GM23248 (cell line): Measurements from ENCODE around the gene SLC9A9.

Experiments
- EZH2 ChIP-seq: fragments of 200-600 bp; sonication (generic); IDR thresholded peaks from 2 replicates; pipeline ENCODE4 v1.6.1; 2018; ENCODE audit warnings: antibody characterized with exemption, mild to moderate bottlenecking; ENCODE audit not compliant: insufficient read depth, poor library complexity, severe bottlenecking
- EZH2phosphoT487 ChIP-seq: fragments of 200-600 bp; sonication (generic); IDR thresholded peaks from 2 replicates; pipeline ENCODE4 v1.6.1; 2018; ENCODE audit warnings: antibody characterized with exemption, moderate library complexity, mild to moderate bottlenecking, low read depth; ENCODE audit not compliant: insufficient read depth

DNA sequence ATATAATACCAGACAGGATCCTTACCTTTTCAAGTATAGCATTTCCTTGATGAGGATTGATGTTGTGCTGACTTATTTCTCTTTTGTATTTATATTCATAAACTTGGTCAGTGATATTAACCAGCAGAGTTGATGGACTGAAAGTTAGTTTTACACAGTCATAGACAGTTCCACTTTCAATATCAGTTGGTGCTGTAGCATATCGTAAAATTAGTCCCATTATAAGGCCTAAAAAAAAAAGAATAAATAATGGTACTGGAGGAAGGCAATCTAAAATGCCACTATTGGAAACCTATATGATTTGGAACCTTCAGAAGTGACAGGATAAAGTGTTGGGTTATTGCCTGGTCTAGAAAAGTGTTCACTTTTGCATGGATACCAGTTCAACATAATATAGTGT is 16.3 kb downstream of the SLC9A9 start:
- no peak for TF ChIP-seq EZH2phosphoT487
- no peak for TF ChIP-seq EZH2
